GM12878 (cell line): Measurements from ENCODE around the gene PTPN21. TPM values are rescaled to one million over a fixed set of nuclear protein-coding genes. Genes with fewer than 3 reads are reported as not detected.

ENCODE experiments used
- ATAC-seq: fragments of 200-7000 bp; cut with Tn5 transposase; 3 replicates; pipeline ENCODE4 v1.9.1; 2020; ENCODE audit warnings: mild to moderate bottlenecking, moderate library complexity
- BruUV-seq: library from RNA; stranded (reverse); fragments of 400-500 nt; replicated peaks from 2 replicates; lab custom pipeline; 2021; lab: Mats Ljungman, UMichigan
- CTCF ChIA-PET: fragments of 300-600 bp; sonication (Branson Sonifier 250); formaldehyde crosslinking; extraction: SDS; loops from one replicate; lab custom pipeline; 2021; ENCODE audit warnings: inconsistent platforms; lab: Yijun Ruan, JAX
- POLR2A ChIA-PET: fragments of 350-600 bp; formaldehyde crosslinking; extraction: SDS; loops from one replicate; lab custom pipeline; 2021; ENCODE audit warnings: inconsistent platforms; lab: Charles Lee
- RAD21 ChIA-PET: fragments of 300-600 bp; sonication (Branson Sonifier 250); formaldehyde crosslinking; loops from one replicate; lab custom pipeline; 2023; ENCODE audit warnings: antibody characterized with exemption; ENCODE audit not compliant: unreplicated experiment; lab: Charles Lee
- SMC1A ChIA-PET: fragments of 300-600 bp; sonication (Branson Sonifier 250); formaldehyde crosslinking; loops from one replicate; lab custom pipeline; 2023; ENCODE audit not compliant: unreplicated experiment, uncharacterized antibody; lab: Charles Lee
- DNase-seq: peaks from one replicate; pipeline ENCODE4 v3.0.0-alpha.2; 2011; ENCODE audit warnings: low read depth, low spot score
- FAIRE-seq: peaks from 3 replicates; lab custom pipeline; 2011; peaks lifted over from hg19 to GRCh38; lab: Jason Lieb, UNC
- H2AFZ ChIP-seq: 2 replicates; pipeline ENCODE4 v1.6.0; 2011; ENCODE audit warnings: low read depth, low read length, control low read depth; ENCODE audit not compliant: control insufficient read depth
- H3K27ac ChIP-seq: 2 replicates; pipeline ENCODE4 v1.5.1; 2011; ENCODE audit warnings: control low read depth; ENCODE audit not compliant: control insufficient read depth, insufficient read depth
- H3K27me3 ChIP-seq, 2 experiments: replicated peaks in 1 of 2; 2 replicates each; pipeline versions ENCODE4 v1.6.0 to v1.6.1; 2011; ENCODE audit warnings: low read length in 1 of 2; ENCODE audit not compliant: control insufficient read depth in 2 of 2, insufficient read depth in 2 of 2
- H3K36me3 ChIP-seq, 2 experiments: 2 replicates each; pipeline ENCODE4 v1.5.1; 2011; ENCODE audit warnings: low read length in 1 of 2; ENCODE audit not compliant: control insufficient read depth in 2 of 2, insufficient read depth in 2 of 2
- H3K4me1 ChIP-seq: 2 replicates; pipeline ENCODE4 v1.6.1; 2011; ENCODE audit warnings: mild to moderate bottlenecking, low read length, moderate library complexity, mixed read lengths; ENCODE audit not compliant: control insufficient read depth, insufficient read depth
- H3K4me2 ChIP-seq: 2 replicates; pipeline ENCODE4 v1.6.0; 2011; ENCODE audit warnings: control low read depth; ENCODE audit not compliant: control insufficient read depth, insufficient read depth
- H3K4me3 ChIP-seq: fragments of 200-600 bp; sonication (generic); 2 replicates; pipeline ENCODE4 v1.5.1; 2016
- H3K79me2 ChIP-seq: 2 replicates; pipeline ENCODE4 v1.6.0; 2011; ENCODE audit warnings: low read length; ENCODE audit not compliant: control insufficient read depth, insufficient read depth
- H3K9ac ChIP-seq: 2 replicates; pipeline ENCODE4 v1.8.0; 2011; ENCODE audit warnings: low read length, control low read depth, mixed read lengths; ENCODE audit not compliant: control insufficient read depth, insufficient read depth
- H3K9me3 ChIP-seq: replicated peaks from 3 replicates; pipeline ENCODE4 v1.5.1; 2011; ENCODE audit warnings: mild to moderate bottlenecking, low read length; ENCODE audit not compliant: control insufficient read depth, insufficient read depth
- H4K20me1 ChIP-seq: 2 replicates; pipeline ENCODE4 v1.6.0; 2011; ENCODE audit not compliant: control insufficient read depth, insufficient read depth
- BCL11A ChIP-seq: IDR thresholded peaks from 2 replicates; pipeline ENCODE4 v1.6.1; 2011; ENCODE audit warnings: low read depth, low read length
- BMI1 ChIP-seq: fragments of 450-650 bp; IDR thresholded peaks from 2 replicates; pipeline ENCODE4 v1.6.1; 2016; ENCODE audit warnings: mild to moderate bottlenecking, moderate library complexity, borderline replicate concordance
- DPF2 ChIP-seq: fragments of 450-650 bp; IDR thresholded peaks from 2 replicates; pipeline ENCODE4 v1.6.1; 2017; ENCODE audit warnings: mild to moderate bottlenecking
- FOS ChIP-seq: IDR thresholded peaks from 3 replicates; pipeline ENCODE4 v1.6.1; 2011; ENCODE audit warnings: borderline replicate concordance; ENCODE audit not compliant: insufficient read length; ENCODE audit errors: extremely low read depth
- HCFC1 ChIP-seq: fragments of 150-350 bp; IDR thresholded peaks from 2 replicates; pipeline ENCODE4 v1.6.1; 2014; ENCODE audit warnings: low read length
- MEF2B ChIP-seq: fragments of 450-650 bp; IDR thresholded peaks from 2 replicates; pipeline ENCODE4 v1.6.1; 2018; ENCODE audit warnings: mild to moderate bottlenecking, moderate library complexity; ENCODE audit not compliant: partially characterized antibody, poor library complexity, severe bottlenecking
- MTA2 ChIP-seq: fragments of 450-650 bp; IDR thresholded peaks from 2 replicates; pipeline ENCODE4 v1.6.1; 2016; ENCODE audit warnings: low read depth, mild to moderate bottlenecking, moderate library complexity
- MYB ChIP-seq: fragments of 150-350 bp; IDR thresholded peaks from 2 replicates; pipeline ENCODE4 v1.6.1; 2014; ENCODE audit warnings: mild to moderate bottlenecking, low read depth, low read length, borderline replicate concordance
- NR2C1 ChIP-seq: fragments of 450-650 bp; IDR thresholded peaks from 2 replicates; pipeline ENCODE4 v1.6.1; 2017; ENCODE audit warnings: antibody characterized with exemption, mild to moderate bottlenecking, moderate library complexity
- RELA ChIP-seq: fragments of 450-650 bp; IDR thresholded peaks from 2 replicates; pipeline ENCODE4 v1.8.0; 2014; ENCODE audit warnings: borderline replicate concordance; ENCODE audit not compliant: partially characterized antibody
- RUNX3 ChIP-seq: IDR thresholded peaks from 2 replicates; pipeline ENCODE4 v1.6.1; 2012; ENCODE audit warnings: low read length, inconsistent platforms
- USF1 ChIP-seq: IDR thresholded peaks from 2 replicates; pipeline ENCODE4 v1.6.1; 2011; ENCODE audit warnings: borderline replicate concordance, low read depth, mild to moderate bottlenecking, moderate library complexity, mixed read lengths, low read length; ENCODE audit not compliant: insufficient read depth; ENCODE audit errors: extremely low read length
- ZZZ3 ChIP-seq: IDR thresholded peaks from 2 replicates; pipeline ENCODE4 v1.6.1; 2011; ENCODE audit warnings: low read depth; ENCODE audit not compliant: control insufficient read depth, insufficient read length
- WGBS: methylation state at CpG from one replicate; pipeline ENCODE4 v1.1.6; 2016; ENCODE audit warnings: low lambda C conversion rate; ENCODE audit not compliant: insufficient replicate concordance, insufficient coverage; ENCODE audit errors: missing lambda C conversion rate; 5-methylcytosine and 5-hydroxymethylcytosine counted together
- in situ Hi-C: fragments of 300-500 bp; cut with MboI; formaldehyde crosslinking; loops from 9 replicates; pipeline ENCODE4 v1.14.3; 2018; ENCODE audit warnings: mixed read lengths
- intact Hi-C: fragments of 100-400 bp; cut with micrococcal nuclease; formaldehyde crosslinking; loops from one replicate; pipeline ENCODE4 v1.14.2; 2022; ENCODE audit not compliant: unreplicated experiment
- polyA plus RNA-seq, 11 experiments: library from polyadenylated mRNA; depleted of rRNA in 4 of 11; unstranded in 6 of 11; stranded (reverse) in 5 of 11; fragments of >200 nt; fragmentation: Nextera tagmentation in 4 of 11; fragmentation: Illumina TruSeq in 1 of 11; extraction: Ambion mirVana in 4 of 11; extraction: Trizol in 1 of 11; gene quantifications; 1 replicate in 1 of 11; 2 replicates in 10 of 11; pipeline versions ENCODE4 v1.2.1 to v1.2.3, GENCODE V29; 2011 to 2016; ENCODE audit warnings: inconsistent platforms in 2 of 11, missing spikeins in 2 of 11, low read depth in 1 of 11
- total RNA-seq, 4 experiments: library from RNA; depleted of rRNA in 3 of 4; stranded (reverse); fragments of >200 nt in 3 of 4; fragmentation: Illumina TruSeq in 1 of 4; extraction: Trizol in 1 of 4; gene quantifications; 2 replicates each; pipeline versions ENCODE4 v1.2.1 to v1.2.3, GENCODE V29; 2013 to 2021
- TF ChIP-seq, protein P1 (sequence below): fragments of 450-650 bp; conservative IDR thresholded peaks from 2 replicates; pipeline ENCODE4 v1.6.1; 2017; ENCODE audit warnings: mild to moderate bottlenecking, moderate library complexity
- TF ChIP-seq, protein P2 (sequence below): fragments of 150-350 bp; IDR thresholded peaks from 2 replicates; pipeline ENCODE4 v1.6.1; 2014; ENCODE audit warnings: mild to moderate bottlenecking, low read depth, low read length
- TF ChIP-seq, protein P3 (sequence below): fragments of 450-650 bp; IDR thresholded peaks from 2 replicates; pipeline ENCODE4 v1.6.1; 2017; ENCODE audit warnings: mild to moderate bottlenecking
- TF ChIP-seq, protein P4 (sequence below): IDR thresholded peaks from 2 replicates; pipeline ENCODE4 v1.6.1; 2012; ENCODE audit warnings: low read depth, low read length, improper control_type of control experiment

PTPN21 gene
- total and polyA plus RNA-seq, 10 of the 15 experiments (the other 5 are each of a cell fraction or from before 2014, with no cell fraction given), result 0.01 to 0.23 (median 0.04) TPM; not detected in 3

- RAD21 ChIA-PET, result no interaction called here
- no peak for FAIRE-seq
- BruUV-seq, result no TSS peak
- TF ChIP-seq MTA2, result no peak
- TF ChIP-seq RUNX3, result no peak
- no peak for TF ChIP-seq BMI1
- no peak for TF ChIP-seq ZZZ3
- no peak for TF ChIP-seq MEF2B
- no peak for TF ChIP-seq NR2C1
- TF ChIP-seq, protein P1, sequence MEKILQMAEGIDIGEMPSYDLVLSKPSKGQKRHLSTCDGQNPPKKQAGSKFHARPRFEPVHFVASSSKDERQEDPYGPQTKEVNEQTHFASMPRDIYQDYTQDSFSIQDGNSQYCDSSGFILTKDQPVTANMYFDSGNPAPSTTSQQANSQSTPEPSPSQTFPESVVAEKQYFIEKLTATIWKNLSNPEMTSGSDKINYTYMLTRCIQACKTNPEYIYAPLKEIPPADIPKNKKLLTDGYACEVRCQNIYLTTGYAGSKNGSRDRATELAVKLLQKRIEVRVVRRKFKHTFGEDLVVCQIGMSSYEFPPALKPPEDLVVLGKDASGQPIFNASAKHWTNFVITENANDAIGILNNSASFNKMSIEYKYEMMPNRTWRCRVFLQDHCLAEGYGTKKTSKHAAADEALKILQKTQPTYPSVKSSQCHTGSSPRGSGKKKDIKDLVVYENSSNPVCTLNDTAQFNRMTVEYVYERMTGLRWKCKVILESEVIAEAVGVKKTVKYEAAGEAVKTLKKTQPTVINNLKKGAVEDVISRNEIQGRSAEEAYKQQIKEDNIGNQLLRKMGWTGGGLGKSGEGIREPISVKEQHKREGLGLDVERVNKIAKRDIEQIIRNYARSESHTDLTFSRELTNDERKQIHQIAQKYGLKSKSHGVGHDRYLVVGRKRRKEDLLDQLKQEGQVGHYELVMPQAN, result no peak
- TF ChIP-seq HCFC1, result no peak
- TF ChIP-seq MYB, result no peak
- TF ChIP-seq, protein P2, sequence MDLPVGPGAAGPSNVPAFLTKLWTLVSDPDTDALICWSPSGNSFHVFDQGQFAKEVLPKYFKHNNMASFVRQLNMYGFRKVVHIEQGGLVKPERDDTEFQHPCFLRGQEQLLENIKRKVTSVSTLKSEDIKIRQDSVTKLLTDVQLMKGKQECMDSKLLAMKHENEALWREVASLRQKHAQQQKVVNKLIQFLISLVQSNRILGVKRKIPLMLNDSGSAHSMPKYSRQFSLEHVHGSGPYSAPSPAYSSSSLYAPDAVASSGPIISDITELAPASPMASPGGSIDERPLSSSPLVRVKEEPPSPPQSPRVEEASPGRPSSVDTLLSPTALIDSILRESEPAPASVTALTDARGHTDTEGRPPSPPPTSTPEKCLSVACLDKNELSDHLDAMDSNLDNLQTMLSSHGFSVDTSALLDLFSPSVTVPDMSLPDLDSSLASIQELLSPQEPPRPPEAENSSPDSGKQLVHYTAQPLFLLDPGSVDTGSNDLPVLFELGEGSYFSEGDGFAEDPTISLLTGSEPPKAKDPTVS, result no peak
- TF ChIP-seq FOS, result no peak
- TF ChIP-seq DPF2, result no peak
- TF ChIP-seq USF1, result no peak
- TF ChIP-seq, protein P3, sequence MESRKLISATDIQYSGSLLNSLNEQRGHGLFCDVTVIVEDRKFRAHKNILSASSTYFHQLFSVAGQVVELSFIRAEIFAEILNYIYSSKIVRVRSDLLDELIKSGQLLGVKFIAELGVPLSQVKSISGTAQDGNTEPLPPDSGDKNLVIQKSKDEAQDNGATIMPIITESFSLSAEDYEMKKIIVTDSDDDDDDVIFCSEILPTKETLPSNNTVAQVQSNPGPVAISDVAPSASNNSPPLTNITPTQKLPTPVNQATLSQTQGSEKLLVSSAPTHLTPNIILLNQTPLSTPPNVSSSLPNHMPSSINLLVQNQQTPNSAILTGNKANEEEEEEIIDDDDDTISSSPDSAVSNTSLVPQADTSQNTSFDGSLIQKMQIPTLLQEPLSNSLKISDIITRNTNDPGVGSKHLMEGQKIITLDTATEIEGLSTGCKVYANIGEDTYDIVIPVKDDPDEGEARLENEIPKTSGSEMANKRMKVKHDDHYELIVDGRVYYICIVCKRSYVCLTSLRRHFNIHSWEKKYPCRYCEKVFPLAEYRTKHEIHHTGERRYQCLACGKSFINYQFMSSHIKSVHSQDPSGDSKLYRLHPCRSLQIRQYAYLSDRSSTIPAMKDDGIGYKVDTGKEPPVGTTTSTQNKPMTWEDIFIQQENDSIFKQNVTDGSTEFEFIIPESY, result no peak
- TF ChIP-seq RELA, result no peak
- TF ChIP-seq, protein P4, sequence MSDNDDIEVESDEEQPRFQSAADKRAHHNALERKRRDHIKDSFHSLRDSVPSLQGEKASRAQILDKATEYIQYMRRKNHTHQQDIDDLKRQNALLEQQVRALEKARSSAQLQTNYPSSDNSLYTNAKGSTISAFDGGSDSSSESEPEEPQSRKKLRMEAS, result no peak
- no peak for TF ChIP-seq BCL11A
These were observed 84.0 kb downstream of the PTPN21 start for GRCh38 chr14:88470542-88471440.

More at GRCh38 chr14:88470542-88471440, 84.0 kb downstream of the PTPN21 start:
- no peak overlapping the region for H3K4me3 ChIP-seq
- no peaks in the 10 kb centered on the region for H3K27me3 ChIP-seq
- CTCF ChIA-PET, result no interaction called here
- no peak overlapping the region for H3K9ac ChIP-seq
- POLR2A ChIA-PET, result no interaction called here
- H3K4me2 ChIP-seq, result no peak overlapping the region
- no peaks in the 10 kb centered on the region for H3K9me3 ChIP-seq
- SMC1A ChIA-PET, result no interaction called here
- no peaks in the 10 kb centered on the region for H3K79me2 ChIP-seq
- DNase-seq, result no peak
- intact Hi-C loops, result no loop called here
- no peaks in the 10 kb centered on the region for H3K36me3 ChIP-seq
- no peaks in the 10 kb centered on the region for H4K20me1 ChIP-seq
- no peak overlapping the region for H3K27ac ChIP-seq
- 34% methylated on average over 7 of the region's 7 CpGs for WGBS
- no peak for ATAC-seq
- in situ Hi-C loops, result no loop called here
- no peak overlapping the region for H2AFZ ChIP-seq
- H3K4me1 ChIP-seq, result no peaks in the 10 kb centered on the region
